ENCODE results near the gene GPT2. TPM values are rescaled to one million over a fixed set of nuclear protein-coding genes. Genes with fewer than 3 reads are reported as not detected.

Gene GPT2
- total and polyA plus RNA-seq, 2 donors (not counting 1 experiment from before 2014, with no cell fraction given), result 5.8 to 16.3 TPM

DNA sequence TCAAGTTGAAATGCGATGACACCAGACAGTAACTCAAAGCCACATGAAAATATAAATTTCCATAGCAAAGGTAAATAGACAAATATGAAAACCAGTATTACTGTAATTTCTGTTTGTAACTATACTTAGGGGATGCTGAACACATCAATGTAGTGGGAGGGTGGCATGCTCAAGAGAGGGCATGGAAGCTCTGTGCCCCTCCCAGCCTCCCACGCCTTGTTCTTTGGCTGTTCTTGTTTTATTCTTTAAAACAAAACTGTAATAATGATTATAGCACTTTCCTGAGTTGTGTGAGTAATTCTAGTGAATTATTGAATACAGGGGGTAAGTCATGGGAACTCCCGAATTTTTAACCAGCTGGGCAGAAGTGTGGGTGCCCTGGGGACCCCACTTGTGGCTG lies 11.0 kb upstream of the GPT2 start:
- no peak overlapping the region for H2AFZ ChIP-seq (ENCODE audit: low read length)
- H3K4me2 ChIP-seq (ENCODE audit: extremely low read depth, insufficient read depth, low read length), result no peak overlapping the region
- TF ChIP-seq EZH2 (IDR thresholded peaks at IDR 0.05; ENCODE audit: low read length, missing control alignments), result no peak
- TF ChIP-seq CTCF (conservative IDR thresholded peaks at IDR 0.05 in 1 of 2, IDR thresholded peaks at IDR 0.05 in 1 of 2; ENCODE audit: low read depth in 1 of 2, low read length in 2 of 2), result no peak
- no peaks in the 10 kb centered on the region for H3K9me3 ChIP-seq (ENCODE audit: control insufficient read depth, insufficient read depth, low read depth, low read length)
- no peak overlapping the region for H3K9ac ChIP-seq (ENCODE audit: insufficient read depth, low read length)
- no peaks in the 10 kb centered on the region for H3K36me3 ChIP-seq (ENCODE audit: control insufficient read depth, insufficient read depth, low read length)
- H3K4me3 ChIP-seq (replicated peaks in 1 of 4; ENCODE audit: control extremely low read depth in 1 of 4, insufficient read depth in 1 of 4, low read depth in 3 of 4, low read length in 4 of 4), result no peak overlapping the region
- H3K27me3 ChIP-seq (ENCODE audit: control insufficient read depth, insufficient read depth, low read length), result no peaks in the 10 kb centered on the region
- H3K4me1 ChIP-seq (ENCODE audit: control insufficient read depth, extremely low read depth, insufficient read depth, low read length), result no peaks in the 10 kb centered on the region
- no peaks in the 10 kb centered on the region for H4K20me1 ChIP-seq (ENCODE audit: control insufficient read depth, extremely low read depth, insufficient read depth, low read length)
- no peaks in the 10 kb centered on the region for H3K79me2 ChIP-seq (ENCODE audit: control insufficient read depth, insufficient read depth, low read length)
- H3K27ac ChIP-seq (ENCODE audit: insufficient read depth, low read length), result no peak overlapping the region
- no peak for DNase-seq (ENCODE audit: low read depth in 2 of 2)

DNA sequence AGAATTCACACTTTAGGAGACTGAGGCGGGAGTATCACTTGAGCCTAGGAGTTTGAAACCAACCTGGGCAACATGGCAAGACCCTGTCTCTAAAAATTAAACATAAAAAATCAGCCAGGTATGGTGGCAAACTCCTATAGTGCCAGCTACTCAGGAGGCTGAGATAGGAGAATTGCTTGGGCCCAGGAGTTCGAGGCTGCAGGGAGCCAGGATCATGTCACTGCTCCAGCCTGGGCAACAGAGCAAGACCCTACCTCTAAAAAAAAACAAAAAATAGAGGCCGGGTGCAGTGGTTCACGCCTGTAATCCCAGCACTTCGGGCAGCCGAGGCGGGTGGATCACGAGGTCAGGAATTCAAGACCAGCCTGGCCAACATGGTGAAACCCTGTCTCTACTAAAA lies 8.9 kb upstream of the GPT2 start:
- H3K4me3 ChIP-seq (replicated peaks in 1 of 4; ENCODE audit: control extremely low read depth in 1 of 4, insufficient read depth in 1 of 4, low read depth in 3 of 4, low read length in 4 of 4), result no peak overlapping the region
- no peak for DNase-seq (ENCODE audit: low read depth in 2 of 2)
- H3K4me2 ChIP-seq (ENCODE audit: extremely low read depth, insufficient read depth, low read length), result no peak overlapping the region
- H4K20me1 ChIP-seq (ENCODE audit: control insufficient read depth, extremely low read depth, insufficient read depth, low read length), result no peaks in the 10 kb centered on the region
- no peak for TF ChIP-seq EZH2 (IDR thresholded peaks at IDR 0.05; ENCODE audit: low read length, missing control alignments)
- no peak for TF ChIP-seq CTCF (conservative IDR thresholded peaks at IDR 0.05 in 1 of 2, IDR thresholded peaks at IDR 0.05 in 1 of 2; ENCODE audit: low read depth in 1 of 2, low read length in 2 of 2)
- no peaks in the 10 kb centered on the region for H3K4me1 ChIP-seq (ENCODE audit: control insufficient read depth, extremely low read depth, insufficient read depth, low read length)
- no peak overlapping the region for H2AFZ ChIP-seq (ENCODE audit: low read length)
- no peaks in the 10 kb centered on the region for H3K79me2 ChIP-seq (ENCODE audit: control insufficient read depth, insufficient read depth, low read length)
- no peaks in the 10 kb centered on the region for H3K36me3 ChIP-seq (ENCODE audit: control insufficient read depth, insufficient read depth, low read length)
- peaks cover 6% of the 10 kb centered on the region for H3K27me3 ChIP-seq (ENCODE audit: control insufficient read depth, insufficient read depth, low read length)
- H3K9ac ChIP-seq (ENCODE audit: insufficient read depth, low read length), result no peak overlapping the region
- no peaks in the 10 kb centered on the region for H3K9me3 ChIP-seq (ENCODE audit: control insufficient read depth, insufficient read depth, low read depth, low read length)
- no peak overlapping the region for H3K27ac ChIP-seq (ENCODE audit: insufficient read depth, low read length)

GRCh38 chr16:46882304-46882939 lies 1.7 kb upstream of the GPT2 start:
- H2AFZ ChIP-seq (ENCODE audit: low read length), result no peak overlapping the region

More at GRCh38 chr16:46882304-46882939, 1.7 kb upstream of the GPT2 start:
- no peaks in the 10 kb centered on the region for H3K9me3 ChIP-seq (ENCODE audit: control insufficient read depth, insufficient read depth, low read depth, low read length)
- no peak overlapping the region for H3K9ac ChIP-seq (ENCODE audit: insufficient read depth, low read length)
- H3K27ac ChIP-seq (ENCODE audit: insufficient read depth, low read length), result no peak overlapping the region
- H3K4me3 ChIP-seq (replicated peaks in 1 of 4; ENCODE audit: control extremely low read depth in 1 of 4, insufficient read depth in 1 of 4, low read depth in 3 of 4, low read length in 4 of 4), result no peak overlapping the region
- no peaks in the 10 kb centered on the region for H3K79me2 ChIP-seq (ENCODE audit: control insufficient read depth, insufficient read depth, low read length)
- no peaks in the 10 kb centered on the region for H3K36me3 ChIP-seq (ENCODE audit: control insufficient read depth, insufficient read depth, low read length)
- TF ChIP-seq CTCF (conservative IDR thresholded peaks at IDR 0.05 in 1 of 2, IDR thresholded peaks at IDR 0.05 in 1 of 2; ENCODE audit: low read depth in 1 of 2, low read length in 2 of 2), result no peak
- no peak for TF ChIP-seq EZH2 (IDR thresholded peaks at IDR 0.05; ENCODE audit: low read length, missing control alignments)
- peaks cover 2% of the 10 kb centered on the region for H4K20me1 ChIP-seq (ENCODE audit: control insufficient read depth, extremely low read depth, insufficient read depth, low read length)
- H3K4me1 ChIP-seq (ENCODE audit: control insufficient read depth, extremely low read depth, insufficient read depth, low read length), result peaks cover 3% of the 10 kb centered on the region
- H3K4me2 ChIP-seq (ENCODE audit: extremely low read depth, insufficient read depth, low read length), result no peak overlapping the region
- DNase-seq (ENCODE audit: low read depth in 2 of 2), result no peak
- H3K27me3 ChIP-seq (ENCODE audit: control insufficient read depth, insufficient read depth, low read length), result peaks cover 24% of the 10 kb centered on the region

Measured in fibroblast of lung (primary cell).